ENCODE measurements around the gene MS4A6A.
"Not testable (repeated sequence)": the region's sequence is repeated elsewhere in the genome, so short reads cannot be mapped to it uniquely, and the experiment has no call there.

Gene MS4A6A

GRCh38 chr11:60183591-60184205 lies 815 bp upstream of the MS4A6A start:
- no peak for DNase-seq

DNA sequence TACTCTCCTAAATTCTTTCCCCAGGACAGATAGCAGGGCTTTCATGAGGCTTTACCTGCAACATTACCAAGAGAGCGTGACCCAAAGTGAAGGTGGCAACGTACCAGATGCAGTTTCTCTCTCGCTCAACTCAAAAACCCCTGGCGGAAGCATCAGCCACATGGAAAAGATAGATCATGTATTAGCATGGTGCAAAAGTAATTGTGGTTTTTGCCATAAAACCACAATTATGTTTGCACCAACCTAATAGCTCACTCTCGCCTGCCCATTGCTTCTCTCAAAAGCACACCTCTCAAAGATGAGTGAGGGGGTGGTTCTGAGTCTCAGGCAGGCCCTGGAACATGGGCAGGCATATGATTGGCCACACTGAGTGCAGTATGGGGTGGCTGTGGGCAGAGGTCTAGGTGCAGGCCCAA lies 7.0 kb downstream of the MS4A6A start:
- no peak for DNase-seq

GRCh38 chr11:60172011-60172410 lies 10.9 kb downstream of the MS4A6A start:
- no peak for DNase-seq

- no peak for DNase-seq
These were observed 12.3 kb downstream of the MS4A6A start for GRCh38 chr11:60170566-60170965.

DNA sequence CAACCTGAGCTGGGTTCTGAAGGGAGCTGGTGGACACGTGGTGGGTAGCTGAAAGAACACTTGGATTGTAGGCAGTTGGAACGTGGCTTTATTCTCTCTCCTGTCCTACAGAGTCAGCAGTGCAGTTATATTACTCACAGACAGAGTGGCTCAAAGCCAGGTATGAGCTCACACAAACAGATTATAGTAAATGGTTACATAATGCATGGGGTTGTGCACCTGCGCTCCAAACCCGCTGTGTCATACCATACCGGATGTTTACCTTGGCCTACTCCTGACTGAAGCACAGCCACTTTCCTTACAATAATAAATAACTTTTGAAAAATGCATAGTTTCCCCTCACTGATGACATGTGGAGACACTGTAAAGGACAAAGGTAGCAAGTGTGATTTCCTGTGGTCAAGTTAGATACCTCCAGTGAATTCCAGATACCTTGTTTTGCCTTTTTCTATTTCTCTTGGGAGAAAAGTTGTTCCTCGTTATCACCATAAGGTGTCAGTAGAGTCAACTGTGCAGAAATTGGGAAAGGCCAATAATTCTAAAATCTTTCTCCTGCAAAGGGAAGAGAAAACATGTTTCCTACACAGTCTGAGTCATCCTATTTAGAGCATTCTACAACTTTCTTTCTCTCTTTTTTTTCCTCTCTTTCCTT lies 13.5 kb downstream of the MS4A6A start:
- DNase-seq, result peak in 2 of 3 experiments; percentile 4 to 42

GRCh38 chr11:60168306-60168705 lies 14.6 kb downstream of the MS4A6A start:
- no peak for DNase-seq

DNA sequence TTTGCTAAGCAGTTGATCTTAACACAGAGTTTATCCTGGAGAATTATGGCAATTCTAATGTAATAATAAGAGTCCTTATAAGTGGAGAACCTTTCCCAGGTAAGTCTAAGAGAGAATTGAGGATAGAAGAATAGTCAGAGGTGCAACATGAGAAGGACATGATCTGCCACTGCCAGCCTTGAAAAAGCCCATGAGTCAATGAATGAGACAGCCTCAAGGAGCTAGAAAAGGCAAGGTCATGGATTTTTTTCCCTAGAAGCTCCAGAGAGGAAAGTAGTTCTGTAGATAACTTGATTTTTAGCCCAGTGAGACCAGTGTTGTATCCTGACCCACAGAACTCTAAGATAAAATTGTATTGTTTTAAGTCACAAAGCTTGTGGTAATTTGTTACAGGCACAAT lies 16.9 kb downstream of the MS4A6A start:
- DNase-seq, result no peak

- no peak for DNase-seq
These were observed 17.3 kb downstream of the MS4A6A start for GRCh38 chr11:60165538-60165937.

DNA sequence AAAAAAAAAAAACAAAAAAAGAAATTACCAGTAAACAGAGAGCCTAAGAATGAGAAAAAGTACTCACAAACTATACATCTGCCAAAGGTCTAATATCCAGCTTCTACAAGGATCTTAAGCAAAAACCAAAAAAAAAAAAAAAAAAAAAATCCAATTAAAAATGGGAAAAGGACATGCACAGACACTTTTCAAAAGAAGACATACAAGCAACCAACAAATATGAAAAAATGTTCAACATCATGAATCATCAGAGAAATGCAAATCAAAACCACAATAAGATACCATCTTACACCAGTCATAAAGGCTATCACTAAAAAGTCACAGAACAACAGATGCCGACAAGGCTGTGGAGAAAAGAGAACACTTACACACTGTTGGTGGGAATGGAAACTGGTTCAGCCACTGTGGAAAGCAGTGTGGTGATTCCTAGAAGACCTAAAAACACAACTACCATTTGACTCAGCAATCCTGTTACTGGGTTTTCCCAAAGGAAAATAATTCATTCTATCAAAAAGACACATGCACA lies 18.3 kb downstream of the MS4A6A start:
- no peak for DNase-seq

GRCh38 chr11:60161766-60162165 lies 21.1 kb downstream of the MS4A6A start:
- DNase-seq, result no peak

GRCh38 chr11:60161107-60161506 lies 21.8 kb downstream of the MS4A6A start:
- no peak for DNase-seq

DNA sequence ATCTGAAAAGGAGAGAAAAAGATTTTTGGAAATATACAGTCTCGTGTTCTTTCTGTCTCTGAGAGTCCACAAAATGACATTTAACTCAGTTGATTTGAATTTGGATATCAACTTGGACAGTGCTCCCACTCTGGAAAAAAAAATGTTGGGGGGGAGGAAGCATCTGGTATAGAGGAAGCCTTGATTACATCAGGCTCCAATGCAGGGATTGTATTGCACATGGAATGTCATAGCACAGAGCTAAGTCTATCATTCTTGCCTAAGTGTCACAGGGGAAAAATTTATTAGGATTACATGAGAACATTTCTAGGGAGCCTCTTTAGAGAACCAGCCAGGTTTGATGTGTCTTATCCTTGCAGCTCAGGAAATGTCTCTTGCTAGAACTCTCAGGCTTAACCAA lies 23.0 kb downstream of the MS4A6A start:
- DNase-seq, result no peak

DNA sequence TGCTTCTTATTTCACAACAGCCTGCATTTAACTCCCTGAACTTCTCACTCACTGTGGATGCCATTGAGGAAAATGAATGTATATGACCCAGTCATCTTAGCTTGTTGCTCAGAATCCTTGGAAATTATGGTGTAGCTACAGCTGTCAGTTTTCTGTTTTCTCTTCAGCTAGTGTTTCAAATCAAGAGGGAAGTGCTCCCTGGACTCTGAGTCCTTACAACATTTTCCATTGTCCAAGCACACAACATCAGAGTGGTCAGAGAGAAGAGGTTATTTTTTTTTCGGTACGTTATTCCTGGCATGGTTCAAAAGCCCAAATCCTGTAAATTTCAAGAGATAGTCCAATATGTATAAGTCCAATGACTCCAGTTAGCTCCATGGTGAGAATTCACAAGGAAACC lies 23.6 kb downstream of the MS4A6A start:
- no peak for DNase-seq

GRCh38 chr11:60158636-60159035 lies 24.2 kb downstream of the MS4A6A start:
- DNase-seq, result no peak

- DNase-seq, result no peak
These were observed 27.0 kb downstream of the MS4A6A start for GRCh38 chr11:60155931-60156330.

DNA sequence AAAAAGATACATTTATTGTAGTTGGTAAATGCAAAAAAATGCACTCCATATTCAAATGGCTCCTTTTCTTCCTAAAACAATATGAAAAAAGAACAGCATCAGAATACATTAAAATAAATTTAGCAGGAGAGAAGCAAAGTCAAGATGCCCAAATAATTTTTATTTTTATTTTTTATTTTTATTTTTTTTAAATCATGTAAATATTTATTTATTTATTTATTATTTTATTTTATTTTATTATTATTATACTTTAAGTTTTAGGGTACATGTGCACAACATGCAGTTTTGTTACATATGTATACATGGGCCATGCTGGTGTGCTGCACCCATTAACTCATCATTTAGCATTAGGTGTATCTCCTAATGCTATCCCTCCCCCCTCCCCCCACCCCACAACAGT lies 30.2 kb downstream of the MS4A6A start:
- DNase-seq, result not testable (repeated sequence)

- no peak for DNase-seq
These were observed 32.6 kb downstream of the MS4A6A start for GRCh38 chr11:60150279-60150678.

DNA sequence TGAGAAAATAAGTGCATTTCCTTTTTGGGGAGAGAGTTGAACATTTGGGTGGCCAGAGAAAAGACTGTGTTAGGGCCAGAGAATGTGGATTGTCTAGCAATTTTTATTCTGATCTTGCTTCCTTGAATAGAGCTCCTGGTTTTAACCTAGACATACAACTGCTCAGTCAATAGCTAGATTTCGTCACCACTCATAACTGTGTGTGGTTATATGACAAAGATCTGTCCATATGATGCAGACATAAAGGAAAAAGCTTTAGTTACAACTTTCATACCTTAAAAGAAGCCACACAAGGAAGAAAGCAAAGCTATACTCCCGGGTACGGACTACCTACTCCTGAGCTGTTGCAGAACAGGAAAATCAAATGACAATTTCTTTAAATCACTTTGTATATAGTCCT lies 37.2 kb downstream of the MS4A6A start:
- no peak for DNase-seq

GRCh38 chr11:60143768-60144167 lies 39.1 kb downstream of the MS4A6A start:
- DNase-seq, result no peak

- DNase-seq, result no peak
These were observed 49.0 kb downstream of the MS4A6A start for GRCh38 chr11:60133917-60134316.

- no peak for DNase-seq
These were observed 51.0 kb downstream of the MS4A6A start for GRCh38 chr11:60131912-60132311.

- peak in 2 of 3 experiments; percentile 13 to 62 for DNase-seq
These were observed 52.4 kb downstream of the MS4A6A start for GRCh38 chr11:60130496-60130895.

DNA sequence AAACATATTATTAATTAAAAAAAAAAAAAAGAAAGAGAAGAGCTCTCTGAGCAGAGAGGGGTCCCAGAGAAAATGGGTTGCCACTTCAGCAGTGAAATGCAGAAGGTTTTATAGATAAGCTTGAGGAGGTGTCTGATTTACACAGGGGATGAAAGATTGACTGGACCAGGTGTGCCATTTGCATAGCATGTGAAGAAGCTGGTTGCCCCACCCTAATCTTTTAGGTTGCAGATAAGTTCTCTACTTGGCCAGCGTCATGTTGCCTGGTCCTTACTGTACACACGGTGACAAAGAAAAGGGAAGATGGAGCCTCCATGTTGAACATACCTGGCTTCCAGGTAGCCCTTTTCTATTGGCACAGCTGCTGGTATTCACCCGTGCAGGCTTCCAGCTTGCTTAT lies 53.0 kb downstream of the MS4A6A start:
- no peak for DNase-seq

- not testable (repeated sequence) for DNase-seq
These were observed 54.0 kb downstream of the MS4A6A start for GRCh38 chr11:60128866-60129265.

- DNase-seq, result no peak
These were observed 54.5 kb downstream of the MS4A6A start for GRCh38 chr11:60128376-60128775.
